K562 (cell line): ENCODE measurements around the gene IPO13. TPM values are rescaled to one million over a fixed set of nuclear protein-coding genes. Genes with fewer than 3 reads are reported as not detected.

Experiments used
- ATAC-seq: fragments of 200-7000 bp; cut with Tn5 transposase; 3 replicates; pipeline ENCODE4 v1.9.1; 2020; ENCODE audit warnings: moderate library complexity
- BruUV-seq: library from RNA; stranded (reverse); fragments of 400-500 nt; replicated peaks from 2 replicates; lab custom pipeline; 2021; lab: Mats Ljungman, UMichigan
- CTCF ChIA-PET: fragments of 300-600 bp; formaldehyde crosslinking; extraction: SDS; loops from one replicate; lab custom pipeline; 2021; ENCODE audit warnings: low intra/inter-chr PET ratio; lab: Yijun Ruan, JAX
- POLR2A ChIA-PET: fragments of 300-600, 350-650 bp; sonication (Branson Sonifier 250); formaldehyde crosslinking; extraction: SDS; loops from one replicate; lab custom pipeline; 2021; ENCODE audit warnings: antibody characterized with exemption, inconsistent platforms; lab: Yijun Ruan, JAX
- DNase-seq, 4 experiments: peaks; one replicate each; pipeline versions ENCODE4 v3.0.0 to v3.0.0-alpha.2; 2011 to 2018; ENCODE audit warnings: low spot score in 3 of 4, mixed read lengths in 3 of 4; ENCODE audit errors: extremely low read depth in 1 of 4
- FAIRE-seq: peaks from 2 replicates; lab custom pipeline; 2011; peaks lifted over from hg19 to GRCh38; lab: Jason Lieb, UNC
- H2AFZ ChIP-seq: 2 replicates; pipeline ENCODE4 v1.6.0; 2011; ENCODE audit warnings: low read depth, low read length, control low read depth, inconsistent platforms
- H3K27ac ChIP-seq: fragments of 200-600 bp; 3 replicates; pipeline ENCODE4 v1.8.0; 2011; ENCODE audit warnings: low read depth, mild to moderate bottlenecking, control low read depth, inconsistent platforms, low read length, moderate library complexity, mixed read lengths; ENCODE audit errors: extremely low read depth
- H3K27me3 ChIP-seq, 2 experiments: fragments of 300-600 bp in 1 of 2; 2 replicates in 1 of 2; 3 replicates in 1 of 2; pipeline versions ENCODE4 v1.6.0 to v1.8.0; 2011; ENCODE audit warnings: inconsistent platforms in 2 of 2, low read length in 2 of 2, mild to moderate bottlenecking in 1 of 2, mixed read lengths in 1 of 2, moderate library complexity in 1 of 2; ENCODE audit not compliant: control insufficient read depth in 2 of 2, insufficient read depth in 2 of 2
- H3K36me3 ChIP-seq: fragments of 300-600 bp; 3 replicates; pipeline ENCODE4 v1.8.0; 2011; ENCODE audit warnings: mild to moderate bottlenecking, low read length, inconsistent platforms; ENCODE audit not compliant: control insufficient read depth, insufficient read depth
- H3K4me1 ChIP-seq, 2 experiments: fragments of 200-600 bp in 1 of 2; replicated peaks in 1 of 2; 2 replicates in 1 of 2; 3 replicates in 1 of 2; pipeline versions ENCODE4 v1.5.1 to v1.8.0; 2011; ENCODE audit warnings: inconsistent platforms in 2 of 2, low read length in 2 of 2, mild to moderate bottlenecking in 1 of 2, mixed read lengths in 1 of 2, moderate library complexity in 1 of 2; ENCODE audit not compliant: control insufficient read depth in 2 of 2, insufficient read depth in 2 of 2
- H3K4me2 ChIP-seq: 2 replicates; pipeline ENCODE4 v1.6.1; 2011; ENCODE audit warnings: low read length, control low read depth, inconsistent platforms, mixed read lengths; ENCODE audit not compliant: insufficient read depth
- H3K4me3 ChIP-seq: fragments of 200-600 bp; sonication (generic), shearing (Covaris generic); 2 replicates; pipeline ENCODE4 v1.5.1; 2016; ENCODE audit warnings: control low read depth, inconsistent platforms
- H3K79me2 ChIP-seq: fragments of 200-600 bp; 3 replicates; pipeline ENCODE4 v1.8.0; 2011; ENCODE audit warnings: low read length, inconsistent platforms; ENCODE audit not compliant: control insufficient read depth, insufficient read depth
- H3K9ac ChIP-seq, 2 experiments: 2 replicates each; pipeline versions ENCODE4 v1.6.0 to v1.6.1; 2011; ENCODE audit warnings: low read depth in 2 of 2, low read length in 2 of 2, control low read depth in 1 of 2, inconsistent platforms in 1 of 2, mild to moderate bottlenecking in 1 of 2, mixed read lengths in 1 of 2; ENCODE audit not compliant: insufficient read depth in 1 of 2
- H3K9me1 ChIP-seq: one replicate; pipeline ENCODE4 v1.6.0; 2011; ENCODE audit warnings: inconsistent platforms, mild to moderate bottlenecking, low read length, moderate library complexity; ENCODE audit not compliant: control insufficient read depth, insufficient read depth
- H3K9me3 ChIP-seq: replicated peaks from 2 replicates; pipeline ENCODE4 v1.5.1; 2011; ENCODE audit warnings: low read depth, low read length, inconsistent platforms; ENCODE audit not compliant: control insufficient read depth, insufficient read depth
- H4K20me1 ChIP-seq: replicated peaks from 2 replicates; pipeline ENCODE4 v1.6.1; 2011; ENCODE audit warnings: low read length, inconsistent platforms, mixed read lengths; ENCODE audit not compliant: control insufficient read depth, insufficient read depth
- ATF1 ChIP-seq, 2 experiments: fragments of 450-650 bp in 1 of 2; IDR thresholded peaks; 2 replicates each; pipeline ENCODE4 v1.6.1; 2016; ENCODE audit warnings: missing compliant biosample characterization in 1 of 2, missing genetic modification characterization in 1 of 2
- FOS ChIP-seq: IDR thresholded peaks from 3 replicates; pipeline ENCODE4 v1.6.1; 2011; ENCODE audit not compliant: insufficient read length; ENCODE audit errors: extremely low read depth
- MXI1 ChIP-seq: IDR thresholded peaks from 2 replicates; pipeline ENCODE4 v1.6.1; 2011; ENCODE audit warnings: low read depth, mild to moderate bottlenecking, improper control_type of control experiment, low read length
- POLR2G ChIP-seq: fragments of 200-400 bp; formaldehyde crosslinking; IDR thresholded peaks from 2 replicates; pipeline ENCODE4 v1.6.1; 2017; ENCODE audit warnings: low read depth, mild to moderate bottlenecking, antibody characterized with exemption, low read length, moderate library complexity
- PTTG1 ChIP-seq: fragments of 450-650 bp; IDR thresholded peaks from 2 replicates; pipeline ENCODE4 v1.6.1; 2016; ENCODE audit warnings: low read depth, mild to moderate bottlenecking, missing genetic modification characterization, missing compliant biosample characterization
- RBFOX2 ChIP-seq: fragments of 200-400 bp; formaldehyde crosslinking; IDR thresholded peaks from 2 replicates; pipeline ENCODE4 v1.6.1; 2017; ENCODE audit warnings: low read depth, mild to moderate bottlenecking, low read length, moderate library complexity
- WGBS: fragments of 100-300 bp; shearing (Covaris generic); methylation state at CpG from one replicate; pipeline ENCODE4 v1.1.6; 2016; ENCODE audit warnings: low coverage, mixed read lengths; ENCODE audit not compliant: insufficient coverage; ENCODE audit errors: missing lambda C conversion rate; 5-methylcytosine and 5-hydroxymethylcytosine counted together
- in situ Hi-C: fragments of 300-500 bp; cut with MboI; formaldehyde crosslinking; loops from 4 replicates; pipeline ENCODE4 v1.15.0; 2018; ENCODE audit warnings: inconsistent platforms, mixed read lengths
- intact Hi-C: fragments of 100-400 bp; cut with micrococcal nuclease; formaldehyde crosslinking; loops from 2 replicates; pipeline ENCODE4 v1.14.2; 2022
- polyA plus RNA-seq, 8 experiments: library from polyadenylated mRNA; depleted of rRNA in 4 of 8; stranded (reverse) in 5 of 8; unstranded in 3 of 8; fragments of >200 nt; fragmentation: Nextera tagmentation in 2 of 8; fragmentation: Illumina TruSeq in 1 of 8; extraction: Ambion mirVana in 2 of 8; extraction: Trizol in 1 of 8; gene quantifications; 2 replicates each; pipeline versions ENCODE4 v1.2.1 to v1.2.3, GENCODE V29; 2011 to 2014; ENCODE audit warnings: inconsistent platforms in 1 of 8, missing spikeins in 1 of 8
- total RNA-seq, 7 experiments: library from RNA; depleted of rRNA in 6 of 7; stranded (reverse); fragments of >200 nt in 6 of 7; fragmentation: Illumina TruSeq in 2 of 7; extraction: Trizol in 2 of 7; gene quantifications; 2 replicates each; pipeline versions ENCODE4 v1.2.1 to v1.2.3, GENCODE V29; 2011 to 2021; ENCODE audit warnings: low replicate concordance in 1 of 7

Gene IPO13
- total and polyA plus RNA-seq, 9 of the 15 experiments (the other 6 are each of a cell fraction or from before 2014, with no cell fraction given), result 7.0 to 30.8 (median 16.2) TPM

- H2AFZ ChIP-seq, result no peak overlapping the region
- H3K9ac ChIP-seq, result peak overlapping the region in 1 of 2 experiments; percentile 38; a peak in 2 of 4 replicates
- no peak for FAIRE-seq
- 78% methylated on average over 21 of the region's 21 CpGs for WGBS
- ChIA-PET CTCF (interaction anchor here (2.1 kb wide), 1 partner anchor 40 kb away, joined by 21 read pairs; no protein-coding TSS in a partner anchor), POLR2A (interaction anchor here (0.7 to 2.0 kb wide), 4 partner anchors 9 to 725 kb away, joined by 3 to 9 read pairs (median 4); no protein-coding TSS in a partner anchor)
- H3K27me3 ChIP-seq, result no peaks in the 10 kb centered on the region
- TF ChIP-seq POLR2G (peak; percentile 70), FOS (no peak), RBFOX2 (0 out of 2 replicates have a peak, but pooled peaks have one; percentile 6), PTTG1 (no peak), MXI1 (no peak), ATF1 (CRISPR knock-in tag; IDR thresholded peaks at IDR 0.05) (peak; percentile 4; the same call in 1 of the 2 replicates), ATF1 (tag; IDR thresholded peaks at IDR 0.05) (no peak)
- H3K27ac ChIP-seq, result no peak overlapping the region
- H3K79me2 ChIP-seq, result no peaks in the 10 kb centered on the region
- H3K4me2 ChIP-seq, result no peak overlapping the region
- H4K20me1 ChIP-seq, result no peaks in the 10 kb centered on the region
- peaks cover 5% of the 10 kb centered on the region for H3K9me1 ChIP-seq
- no TSS peak for BruUV-seq
- no peak overlapping the region for H3K4me3 ChIP-seq
- no peaks in the 10 kb centered on the region for H3K9me3 ChIP-seq
- H3K4me1 ChIP-seq, result peaks cover 9 to 70% of the 10 kb centered on the region in 2 experiments; a peak in 4 of 5 replicates
- in situ Hi-C loops, result no loop called here
- ATAC-seq, result no peak
- H3K36me3 ChIP-seq, result no peaks in the 10 kb centered on the region
- DNase-seq, result no peak
- intact Hi-C loops, result loop anchor here (2.0 to 10.0 kb wide), 2 partner anchors 53 to 299 kb away; no protein-coding TSS in a partner anchor
Observed at GRCh38 chr1:43995984-43996732, 49.4 kb downstream of the IPO13 start.
